Kidney epithelial cell (primary cell): ENCODE results near the gene ZBTB32. TPM values are rescaled to one million over a fixed set of nuclear protein-coding genes. Genes with fewer than 3 reads are reported as not detected.
"Not testable (repeated sequence)": the region's sequence is repeated elsewhere in the genome, so short reads cannot be mapped to it uniquely, and the experiment has no call there.

Source experiments
- DNase-seq: peaks from one replicate; pipeline ENCODE4 v3.0.0-alpha.2; 2010; ENCODE audit warnings: low read depth
- H3K27me3 ChIP-seq: 2 replicates; pipeline ENCODE4 v1.6.0; 2011; ENCODE audit warnings: low read length; ENCODE audit not compliant: control insufficient read depth, insufficient read depth
- H3K36me3 ChIP-seq: 2 replicates; pipeline ENCODE4 v1.5.1; 2011; ENCODE audit warnings: low read length; ENCODE audit not compliant: control insufficient read depth, insufficient read depth
- H3K4me3 ChIP-seq: 2 replicates; pipeline ENCODE4 v1.5.1; 2011; ENCODE audit warnings: low read depth, mild to moderate bottlenecking, control low read depth, low read length
- total RNA-seq: library from RNA; depleted of rRNA; stranded (reverse); fragments of >200 nt; gene quantifications from 2 replicates; pipeline ENCODE4 v1.2.3, GENCODE V29; 2015
- TF ChIP-seq, protein P1 (sequence below): IDR thresholded peaks from 2 replicates; pipeline ENCODE4 v1.5.1; 2011; ENCODE audit warnings: mild to moderate bottlenecking, moderate library complexity, low read length, control low read depth, inconsistent platforms; ENCODE audit not compliant: insufficient read depth, poor library complexity, severe bottlenecking

ZBTB32 gene, protein sequence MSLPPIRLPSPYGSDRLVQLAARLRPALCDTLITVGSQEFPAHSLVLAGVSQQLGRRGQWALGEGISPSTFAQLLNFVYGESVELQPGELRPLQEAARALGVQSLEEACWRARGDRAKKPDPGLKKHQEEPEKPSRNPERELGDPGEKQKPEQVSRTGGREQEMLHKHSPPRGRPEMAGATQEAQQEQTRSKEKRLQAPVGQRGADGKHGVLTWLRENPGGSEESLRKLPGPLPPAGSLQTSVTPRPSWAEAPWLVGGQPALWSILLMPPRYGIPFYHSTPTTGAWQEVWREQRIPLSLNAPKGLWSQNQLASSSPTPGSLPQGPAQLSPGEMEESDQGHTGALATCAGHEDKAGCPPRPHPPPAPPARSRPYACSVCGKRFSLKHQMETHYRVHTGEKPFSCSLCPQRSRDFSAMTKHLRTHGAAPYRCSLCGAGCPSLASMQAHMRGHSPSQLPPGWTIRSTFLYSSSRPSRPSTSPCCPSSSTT
- not detected in 2 replicates for total RNA-seq

DNA sequence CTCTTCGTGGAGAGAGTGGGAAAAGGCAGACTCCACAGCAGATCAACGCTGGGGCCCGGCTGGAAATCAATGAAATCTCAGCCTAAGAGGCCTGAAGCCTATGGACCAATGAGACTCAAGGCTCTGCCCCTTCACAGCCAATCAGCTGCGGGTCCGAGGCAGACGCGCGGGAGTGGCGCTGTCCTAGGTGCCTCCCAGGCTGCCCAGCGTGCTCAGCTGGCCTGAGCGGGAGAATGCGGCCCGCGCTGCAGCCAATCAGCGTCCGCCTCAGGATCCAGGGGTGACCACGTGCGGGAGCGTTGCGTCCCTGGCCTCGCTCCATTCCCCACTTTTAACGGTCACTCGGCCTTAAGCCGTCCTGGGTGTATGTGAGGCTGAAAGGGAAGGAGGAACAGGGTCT is at the start of gene ZBTB32:
ZBTB32 (plus strand) TSS at position 341 of the 400 bp plus-strand sequence. CDS start 10,069 bp downstream, outside the sequence.
- TF ChIP-seq, protein P1, sequence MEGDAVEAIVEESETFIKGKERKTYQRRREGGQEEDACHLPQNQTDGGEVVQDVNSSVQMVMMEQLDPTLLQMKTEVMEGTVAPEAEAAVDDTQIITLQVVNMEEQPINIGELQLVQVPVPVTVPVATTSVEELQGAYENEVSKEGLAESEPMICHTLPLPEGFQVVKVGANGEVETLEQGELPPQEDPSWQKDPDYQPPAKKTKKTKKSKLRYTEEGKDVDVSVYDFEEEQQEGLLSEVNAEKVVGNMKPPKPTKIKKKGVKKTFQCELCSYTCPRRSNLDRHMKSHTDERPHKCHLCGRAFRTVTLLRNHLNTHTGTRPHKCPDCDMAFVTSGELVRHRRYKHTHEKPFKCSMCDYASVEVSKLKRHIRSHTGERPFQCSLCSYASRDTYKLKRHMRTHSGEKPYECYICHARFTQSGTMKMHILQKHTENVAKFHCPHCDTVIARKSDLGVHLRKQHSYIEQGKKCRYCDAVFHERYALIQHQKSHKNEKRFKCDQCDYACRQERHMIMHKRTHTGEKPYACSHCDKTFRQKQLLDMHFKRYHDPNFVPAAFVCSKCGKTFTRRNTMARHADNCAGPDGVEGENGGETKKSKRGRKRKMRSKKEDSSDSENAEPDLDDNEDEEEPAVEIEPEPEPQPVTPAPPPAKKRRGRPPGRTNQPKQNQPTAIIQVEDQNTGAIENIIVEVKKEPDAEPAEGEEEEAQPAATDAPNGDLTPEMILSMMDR: no peak
- Histone ChIP-seq H3K4me3 (no peak within 1 kb of the TSS), H3K36me3 (no peaks in the 10 kb centered on the region), H3K27me3 (peaks cover 4% of the 10 kb centered on the region)
- no peak for DNase-seq

DNA sequence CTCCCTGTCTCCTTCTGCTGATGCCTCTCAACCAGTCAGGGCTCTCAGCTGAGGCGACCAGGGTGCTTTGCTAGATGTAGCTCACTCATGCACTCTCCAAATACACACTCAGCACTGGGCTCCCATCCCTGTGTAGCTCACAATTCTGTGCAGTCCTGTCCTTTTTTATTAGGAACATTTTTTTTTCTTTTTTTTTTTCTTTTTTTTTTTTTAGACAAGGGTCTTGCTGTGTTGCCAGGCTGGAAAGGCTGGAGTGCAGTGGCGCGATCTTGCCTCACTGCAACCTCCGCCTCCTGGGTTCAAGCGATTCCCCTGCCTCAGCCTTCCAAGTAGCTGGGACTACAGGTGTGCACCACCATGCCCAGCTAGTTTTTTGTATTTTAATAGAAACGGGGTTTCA is 49.5 kb upstream of the ZBTB32 start:
- H3K4me3 ChIP-seq, DNase-seq, H3K27me3 ChIP-seq, H3K36me3 ChIP-seq: not testable (repeated sequence)

DNA sequence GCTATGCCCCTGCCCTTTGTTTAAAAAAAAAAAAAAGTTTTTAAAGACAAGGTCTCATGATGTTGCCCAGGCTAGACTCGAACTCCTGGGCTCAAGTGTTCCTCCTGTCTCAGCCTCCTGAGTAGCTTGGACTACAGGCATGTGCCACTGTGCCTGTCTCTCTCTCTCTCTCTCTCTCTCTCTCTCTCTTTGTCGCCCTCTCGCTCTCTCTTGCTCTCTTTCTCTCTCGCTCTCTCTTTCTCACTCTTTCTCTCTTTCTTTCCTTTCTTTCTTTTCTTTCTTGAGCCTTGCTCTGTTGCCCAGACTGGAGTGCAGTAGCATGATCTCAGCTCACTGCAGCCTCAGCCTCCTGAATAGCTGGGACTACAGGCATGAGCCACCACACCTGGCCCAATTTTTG is 48.8 kb upstream of the ZBTB32 start:
- Histone ChIP-seq H3K36me3 (peaks cover 3% of the 10 kb centered on the region), H3K4me3 (no peak overlapping the region), H3K27me3 (no peaks in the 10 kb centered on the region)
- DNase-seq: no peak
- TF ChIP-seq, protein P1: no peak

DNA sequence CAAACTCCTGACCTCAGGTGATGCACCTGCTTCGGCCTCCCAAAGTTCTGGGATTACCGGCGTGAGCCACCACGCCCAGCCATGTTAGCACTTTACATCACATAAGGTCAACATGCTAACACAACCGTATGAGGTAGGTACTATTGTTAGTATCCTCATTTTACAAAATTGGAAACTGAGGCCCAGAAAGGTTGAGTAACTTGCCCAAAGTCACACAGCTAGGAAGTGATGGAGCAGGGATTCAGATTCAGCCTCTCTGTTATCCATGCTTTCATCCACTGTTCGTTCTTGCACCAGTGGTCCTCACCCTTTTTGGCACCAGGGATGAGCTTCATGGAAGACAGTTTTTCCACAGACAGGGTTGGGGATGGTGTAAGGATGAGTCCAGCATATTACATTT is 47.7 kb upstream of the ZBTB32 start:
- no peak overlapping the region for H3K4me3 ChIP-seq
- no peaks in the 10 kb centered on the region for H3K27me3 ChIP-seq
- peaks cover 3% of the 10 kb centered on the region for H3K36me3 ChIP-seq
- no peak for DNase-seq
- TF ChIP-seq, protein P1: no peak

DNA sequence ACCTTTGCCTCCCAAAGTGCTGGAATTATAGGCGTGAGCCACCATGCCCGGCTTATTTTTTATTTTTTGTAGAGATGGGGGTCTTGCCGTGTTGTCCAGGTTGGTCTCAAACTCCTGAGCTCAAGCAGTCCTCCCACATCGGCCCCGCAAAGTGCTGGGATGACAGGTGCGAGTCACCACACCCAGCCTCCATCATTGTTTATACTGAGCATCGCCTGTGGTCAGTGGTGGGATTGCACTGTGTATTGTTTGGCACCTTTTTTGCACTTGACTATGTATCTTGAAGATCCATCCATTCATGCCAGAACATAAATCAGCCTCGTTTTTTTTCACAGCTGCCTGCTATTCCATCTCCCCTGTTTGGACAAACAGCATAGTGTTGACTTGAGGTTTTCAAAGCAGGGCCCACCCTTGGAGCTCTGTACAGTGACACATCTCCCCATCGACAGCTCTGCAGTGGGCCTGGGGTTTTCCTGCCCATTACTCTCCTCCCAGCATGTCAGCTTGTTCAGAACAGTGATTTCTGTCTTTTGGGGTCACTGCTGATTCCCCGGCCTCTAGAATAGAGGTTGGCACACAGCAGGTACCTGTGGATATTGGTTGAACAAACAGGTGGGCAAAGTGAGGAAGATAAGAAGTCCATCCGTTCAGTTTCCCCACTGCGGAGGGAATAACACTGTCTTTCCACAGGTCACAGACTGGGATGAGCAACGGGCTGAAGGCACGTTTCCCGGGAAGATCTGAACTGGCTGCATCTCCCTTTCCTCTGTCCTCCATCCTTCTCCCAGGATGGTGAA is 46.3 kb upstream of the ZBTB32 start:
- peaks cover 3% of the 10 kb centered on the region for H3K36me3 ChIP-seq
- H3K27me3 ChIP-seq: no peaks in the 10 kb centered on the region
- TF ChIP-seq, protein P1: no peak
- no peak for DNase-seq
- no peak overlapping the region for H3K4me3 ChIP-seq

DNA sequence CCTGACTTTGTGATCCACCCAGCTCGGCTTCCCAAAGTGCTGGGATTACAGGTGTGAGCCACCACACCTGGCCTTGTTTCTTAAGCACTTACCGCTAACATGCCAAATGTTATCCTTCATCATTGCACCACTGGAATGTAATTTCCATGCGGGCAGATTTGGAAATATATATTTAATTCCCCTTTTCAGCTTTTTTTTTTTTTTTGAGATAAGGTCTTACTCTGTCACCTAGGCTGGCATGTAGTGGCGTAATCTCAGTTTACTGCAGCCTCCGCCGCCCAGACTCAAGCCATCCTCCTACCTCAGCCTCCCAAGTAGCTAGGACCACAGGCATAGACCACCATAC is 42.4 kb upstream of the ZBTB32 start:
- no peaks in the 10 kb centered on the region for H3K27me3 ChIP-seq
- DNase-seq: no peak
- no peaks in the 10 kb centered on the region for H3K36me3 ChIP-seq
- no peak overlapping the region for H3K4me3 ChIP-seq
- TF ChIP-seq, protein P1: no peak
